DMS153 treated with DMSO at 0.1 percent for 48 hours (cell line): Measurements from ENCODE around the gene GATA2.

ENCODE experiments used
- DNase-seq: peaks from one replicate; lab custom pipeline; 2025; ENCODE audit not compliant: unreplicated experiment; lab: John Stamatoyannopoulos, UW

Gene GATA2

GRCh38 chr3:128456776-128457715, 36.0 kb downstream of the GATA2 start:
- DNase-seq = no peak

DNA sequence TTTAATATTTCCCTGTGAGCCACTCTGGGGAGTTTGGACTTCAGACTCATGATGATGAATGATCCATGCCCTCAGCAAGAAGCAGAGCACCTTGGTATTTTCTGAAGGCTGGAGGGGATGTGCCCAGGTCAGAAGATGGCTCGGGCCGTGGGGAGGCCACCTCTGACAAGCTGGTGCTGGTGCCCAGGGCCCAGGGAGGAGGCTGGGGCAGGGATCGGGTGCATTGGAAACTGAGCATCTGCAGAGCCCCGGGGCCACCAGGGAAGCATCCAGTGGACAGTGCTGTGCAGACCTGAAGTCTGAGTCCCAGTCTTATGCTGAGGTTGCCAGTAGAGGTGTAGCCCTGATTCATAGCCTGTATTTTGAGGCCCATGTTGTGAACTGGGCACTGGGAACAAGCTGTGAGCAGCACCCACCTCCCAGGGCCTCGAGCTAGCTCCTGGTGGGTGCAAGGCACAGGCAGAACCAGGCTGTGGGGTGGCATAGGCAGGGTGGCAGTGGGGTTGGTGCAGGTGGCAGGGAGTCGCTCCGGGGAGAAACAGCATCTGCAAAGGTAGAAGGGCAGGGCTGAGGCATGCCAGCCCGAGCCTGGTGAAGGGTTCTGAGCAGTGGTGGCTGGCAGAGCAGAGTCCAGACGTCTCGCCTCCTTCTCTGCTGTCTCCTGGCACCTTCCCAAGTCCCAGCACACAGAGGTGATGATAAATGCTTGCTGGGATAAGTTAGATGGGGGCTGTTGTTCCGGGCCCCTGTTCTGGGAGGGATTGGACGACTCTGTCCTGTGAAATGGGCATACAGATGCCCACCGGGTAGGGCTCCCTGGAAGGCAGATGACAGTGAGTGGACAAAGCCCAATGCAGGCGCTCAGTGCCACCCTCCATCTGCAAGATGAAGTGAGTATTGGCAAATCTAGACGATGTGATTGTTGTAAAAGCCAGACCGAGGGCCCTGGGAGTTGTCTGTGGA, 36.9 kb downstream of the GATA2 start:
- no peak for DNase-seq

DNA sequence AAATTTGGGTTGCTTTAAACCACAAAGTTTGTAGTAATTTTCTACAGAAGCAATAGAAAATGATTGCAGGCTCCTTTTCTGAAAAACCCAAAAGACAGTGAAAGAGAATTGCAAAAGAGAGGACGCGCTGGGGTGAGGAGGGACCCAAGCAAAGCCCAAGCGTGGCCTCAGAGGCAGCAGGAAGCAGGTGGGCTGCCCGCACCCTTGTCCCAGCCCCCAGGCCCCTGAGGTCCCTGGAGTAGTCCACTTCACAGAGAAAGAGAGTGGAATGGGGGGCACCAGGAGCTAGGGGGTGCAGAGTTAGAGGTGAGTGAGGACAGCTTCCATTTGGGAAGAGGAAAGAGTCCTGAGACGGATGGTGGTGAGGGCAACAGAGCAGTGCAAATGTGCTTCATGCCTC, 37.9 kb downstream of the GATA2 start:
- no peak for DNase-seq

DNA sequence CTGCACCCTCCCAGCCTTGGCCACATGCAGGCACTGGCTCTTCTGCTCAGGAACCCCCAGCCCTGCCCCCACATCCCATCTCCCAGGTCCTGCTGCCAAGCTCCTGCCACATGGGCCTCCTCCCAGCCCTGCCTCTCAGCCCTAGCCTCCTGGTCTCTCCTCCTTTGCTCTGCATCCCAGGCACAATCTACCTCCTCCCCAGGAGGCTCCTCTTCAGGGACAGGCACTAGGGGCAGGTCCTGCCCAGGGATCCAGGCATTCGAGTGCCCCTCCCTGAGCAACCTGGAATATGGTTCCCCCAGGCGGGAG, 38.7 kb downstream of the GATA2 start:
- no peak for DNase-seq

GRCh38 chr3:128453501-128454309, 39.3 kb downstream of the GATA2 start:
- DNase-seq = no peak

GRCh38 chr3:128452678-128453275, 40.2 kb downstream of the GATA2 start:
- no peak for DNase-seq

DNA sequence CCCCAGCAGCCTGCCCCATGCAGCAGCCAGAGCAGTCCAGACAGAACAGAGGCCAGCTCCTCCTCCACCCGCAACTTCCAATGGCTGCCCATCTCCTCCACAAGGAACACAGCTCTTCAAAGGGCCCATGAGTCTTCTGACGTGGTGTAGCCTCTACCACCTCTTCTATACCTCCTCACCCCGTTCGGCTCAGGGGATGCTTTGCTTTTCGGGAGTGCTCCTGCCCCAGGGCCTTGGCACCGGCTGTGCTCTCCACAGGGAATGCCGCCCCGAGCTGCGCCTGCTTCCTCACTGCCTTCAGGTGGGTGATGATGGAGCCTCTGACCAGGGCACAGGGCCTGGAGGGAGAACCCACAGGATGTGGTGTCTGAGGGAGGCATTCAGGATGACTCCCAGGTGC, 40.9 kb downstream of the GATA2 start:
- no peak for DNase-seq

- DNase-seq = no peak
Observed at GRCh38 chr3:128449111-128449638, 43.8 kb downstream of the GATA2 start.

DNA sequence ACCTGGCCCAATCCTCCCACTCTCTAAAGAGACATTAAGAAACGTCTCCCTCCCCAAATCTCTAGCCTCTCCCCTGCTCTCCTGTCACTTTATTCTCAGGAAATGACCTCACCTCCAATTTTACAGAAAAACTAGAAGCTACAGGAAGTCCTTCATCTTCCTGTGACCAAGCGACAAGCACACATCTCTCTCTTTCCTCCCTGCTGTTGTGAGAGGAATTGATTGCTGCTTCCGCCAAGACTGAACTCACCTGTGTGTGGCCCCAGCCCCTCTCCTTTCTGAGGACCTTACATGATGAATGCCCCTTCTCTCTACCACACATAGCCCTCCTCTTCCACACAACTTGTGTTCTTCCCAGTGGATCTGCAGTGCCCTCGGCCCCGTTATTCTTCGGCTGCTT, 44.5 kb downstream of the GATA2 start:
- DNase-seq = no peak

DNA sequence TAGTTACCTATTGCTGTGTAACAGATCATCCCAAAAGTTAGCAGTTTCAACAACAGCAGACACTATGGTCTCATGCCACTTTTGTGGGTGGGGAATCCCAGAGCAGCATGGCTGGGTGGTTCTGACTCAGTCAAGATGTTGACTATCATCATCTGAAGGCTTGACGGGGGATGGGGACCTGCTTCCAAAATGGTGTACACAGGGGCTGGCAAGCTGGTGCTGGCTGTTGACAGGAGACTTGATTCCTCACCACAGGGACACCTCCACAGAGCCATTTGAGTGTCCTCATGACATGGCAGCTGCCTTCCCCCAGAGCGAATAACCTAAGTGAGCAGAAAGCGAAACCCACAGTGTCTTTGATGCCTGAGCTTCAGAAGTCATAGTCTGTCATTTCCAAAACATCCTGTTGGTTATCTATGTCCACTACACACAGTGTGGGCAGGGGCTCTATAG, 45.4 kb downstream of the GATA2 start:
- no peak for DNase-seq

GRCh38 chr3:128446821-128447220, 46.2 kb downstream of the GATA2 start:
- DNase-seq = no peak

GRCh38 chr3:128445357-128445756, 47.6 kb downstream of the GATA2 start:
- DNase-seq = no peak

GRCh38 chr3:128443771-128444170, 49.2 kb downstream of the GATA2 start:
- no peak for DNase-seq

- DNase-seq = no peak
Observed at GRCh38 chr3:128442949-128443348, 50.1 kb downstream of the GATA2 start.

- no peak for DNase-seq
Observed at GRCh38 chr3:128442070-128442469, 50.9 kb downstream of the GATA2 start.

- DNase-seq = no peak
Observed at GRCh38 chr3:128439226-128439625, 53.8 kb downstream of the GATA2 start.

DNA sequence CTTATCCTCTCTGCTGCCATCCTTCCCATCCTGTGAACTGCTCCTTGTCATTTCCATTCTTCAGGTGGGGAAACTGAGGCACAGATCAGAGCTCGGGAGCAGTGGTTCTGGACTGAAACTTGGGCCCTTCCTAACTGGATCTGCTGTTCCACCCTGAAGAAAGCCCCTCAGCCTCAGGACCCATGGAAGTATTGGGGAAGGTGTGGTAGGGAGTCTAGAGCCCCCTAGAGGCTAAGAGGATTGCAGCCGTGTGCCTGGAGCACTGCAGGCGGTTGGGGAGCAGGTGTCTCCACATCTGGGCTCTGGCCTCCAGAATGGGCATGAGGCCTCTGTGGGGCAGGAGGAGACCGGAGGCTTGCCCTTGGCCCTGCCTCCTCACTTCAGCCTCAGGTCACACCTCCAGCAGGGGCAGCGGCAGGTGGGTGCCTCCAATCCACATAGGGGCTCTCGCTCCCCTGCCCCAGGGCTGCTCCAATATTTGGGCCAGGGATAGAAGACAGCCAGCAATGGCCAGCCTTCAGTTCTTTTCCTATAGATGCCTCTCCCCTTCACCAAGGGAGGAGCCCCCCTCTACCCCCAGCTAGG, 54.4 kb downstream of the GATA2 start:
- no peak for DNase-seq

DNA sequence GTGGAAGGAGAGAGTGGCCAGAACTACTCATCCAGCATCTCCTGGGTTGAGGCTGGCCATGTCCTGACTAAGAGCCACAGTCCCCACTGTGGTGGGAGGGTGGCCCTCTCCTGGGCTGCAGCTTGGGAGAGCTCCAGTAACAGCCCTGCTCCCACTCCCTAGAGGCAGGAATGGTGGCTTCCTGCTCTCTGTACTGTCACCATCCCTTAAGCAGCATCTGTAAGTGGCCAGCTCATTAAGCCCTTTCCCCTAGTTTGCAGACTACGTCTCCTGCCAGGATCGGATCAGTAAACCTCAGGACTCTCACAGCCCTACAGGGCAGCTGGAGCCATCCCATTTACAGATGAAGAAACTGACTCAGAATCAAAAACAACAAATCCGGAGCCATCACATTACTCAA, 56.8 kb downstream of the GATA2 start:
- no peak for DNase-seq

DNA sequence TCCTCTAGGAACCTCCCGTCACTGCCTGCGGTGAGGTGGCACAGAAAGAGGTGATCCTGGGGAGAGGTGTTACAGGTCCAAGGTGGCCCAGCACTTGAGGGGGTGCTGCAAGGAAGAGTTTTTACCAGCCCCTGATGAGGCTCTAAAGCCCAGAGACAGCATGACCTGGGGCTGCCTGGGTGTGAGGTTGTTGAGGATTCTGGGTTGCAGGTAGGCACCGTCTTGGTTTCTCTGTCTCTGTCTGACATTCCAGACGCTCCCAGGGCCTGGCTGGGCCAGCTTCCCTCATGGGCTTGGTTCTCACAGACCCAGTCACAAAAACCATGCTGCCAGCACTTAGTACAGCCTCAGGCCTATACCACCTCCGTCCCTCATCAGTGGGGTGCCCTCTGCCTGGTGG, 57.4 kb downstream of the GATA2 start:
- no peak for DNase-seq

GRCh38 chr3:128435058-128435457, 57.9 kb downstream of the GATA2 start:
- no peak for DNase-seq
